Mesenchymal stem cell (in vitro differentiated cells and primary cell): ENCODE results near the gene ALDH3B1.

Experiments
- DNase-seq: peaks from one replicate; pipeline ENCODE4 v3.0.0-alpha.2; 2013
- H2AFZ ChIP-seq: one replicate; pipeline ENCODE4 v1.6.1; 2013; ENCODE audit warnings: low read depth, mild to moderate bottlenecking, control low read depth, inconsistent platforms, low read length, moderate library complexity
- H2AK5ac ChIP-seq: 2 replicates; pipeline ENCODE4 v1.6.1; 2013; ENCODE audit warnings: low read length, moderate library complexity, mild to moderate bottlenecking, inconsistent platforms; ENCODE audit not compliant: severe bottlenecking
- H2BK120ac ChIP-seq: one replicate; pipeline ENCODE4 v1.6.1; 2013; ENCODE audit warnings: low read depth, mild to moderate bottlenecking, inconsistent platforms, low read length, moderate library complexity
- H2BK12ac ChIP-seq, 2 experiments: one replicate each; pipeline ENCODE4 v1.6.1; 2013; ENCODE audit warnings: inconsistent platforms in 2 of 2, low read length in 2 of 2, mild to moderate bottlenecking in 2 of 2, moderate library complexity in 2 of 2, control low read depth in 1 of 2
- H2BK15ac ChIP-seq: one replicate; pipeline ENCODE4 v1.6.1; 2013; ENCODE audit warnings: mild to moderate bottlenecking, low read depth, inconsistent platforms; ENCODE audit not compliant: poor library complexity, severe bottlenecking
- H2BK5ac ChIP-seq: 2 replicates; pipeline ENCODE4 v1.6.1; 2013; ENCODE audit warnings: low read depth, mild to moderate bottlenecking, low read length, control low read depth, inconsistent platforms; ENCODE audit not compliant: poor library complexity, severe bottlenecking
- H3K14ac ChIP-seq, 2 experiments: one replicate each; pipeline ENCODE4 v1.6.1; 2013; ENCODE audit warnings: inconsistent platforms in 2 of 2, low read length in 2 of 2, control low read depth in 1 of 2, mild to moderate bottlenecking in 1 of 2, moderate library complexity in 1 of 2
- H3K18ac ChIP-seq, 2 experiments: one replicate each; pipeline ENCODE4 v1.6.1; 2013; ENCODE audit warnings: inconsistent platforms in 2 of 2, low read length in 2 of 2, control low read depth in 1 of 2, low read depth in 1 of 2, mild to moderate bottlenecking in 1 of 2
- H3K23ac ChIP-seq, 2 experiments: one replicate each; pipeline ENCODE4 v1.6.1; 2013; ENCODE audit warnings: inconsistent platforms in 2 of 2, low read length in 2 of 2, mild to moderate bottlenecking in 2 of 2, moderate library complexity in 2 of 2, control low read depth in 1 of 2
- H3K27ac ChIP-seq: 2 replicates; pipeline ENCODE4 v1.5.1; 2013; ENCODE audit warnings: mild to moderate bottlenecking, moderate library complexity, low read length, control low read depth, inconsistent platforms; ENCODE audit not compliant: poor library complexity, severe bottlenecking
- H3K27me3 ChIP-seq, 2 experiments: 2 replicates each; pipeline versions ENCODE4 v1.6.1 to v1.7.0; 2013; ENCODE audit warnings: low read length in 2 of 2, mild to moderate bottlenecking in 2 of 2, moderate library complexity in 2 of 2, control low read depth in 1 of 2, inconsistent platforms in 1 of 2; ENCODE audit not compliant: control insufficient read depth in 1 of 2, insufficient read depth in 1 of 2
- H3K36me3 ChIP-seq, 2 experiments: 2 replicates each; pipeline versions ENCODE4 v1.6.1 to v1.7.0; 2013; ENCODE audit warnings: low read length in 2 of 2, control low read depth in 1 of 2, inconsistent platforms in 1 of 2, low read depth in 1 of 2, mild to moderate bottlenecking in 1 of 2; ENCODE audit not compliant: insufficient read depth in 2 of 2, control insufficient read depth in 1 of 2
- H3K4ac ChIP-seq, 2 experiments: one replicate each; pipeline ENCODE4 v1.6.1; 2013; ENCODE audit warnings: inconsistent platforms in 2 of 2, low read length in 2 of 2, mild to moderate bottlenecking in 2 of 2, moderate library complexity in 2 of 2, control low read depth in 1 of 2, low read depth in 1 of 2
- H3K4me1 ChIP-seq: 2 replicates; pipeline ENCODE4 v1.6.1; 2013; ENCODE audit warnings: low read depth, low read length, control low read depth; ENCODE audit not compliant: control insufficient read depth, insufficient read depth
- H3K4me2 ChIP-seq: 2 replicates; pipeline ENCODE4 v1.6.1; 2013; ENCODE audit warnings: low read length, mild to moderate bottlenecking, inconsistent platforms; ENCODE audit not compliant: poor library complexity, severe bottlenecking
- H3K4me3 ChIP-seq, 2 experiments: 2 replicates each; pipeline versions ENCODE4 v1.5.1 to v1.7.0; 2013; ENCODE audit warnings: low read length in 2 of 2, mild to moderate bottlenecking in 2 of 2, control low read depth in 1 of 2, low read depth in 1 of 2; ENCODE audit not compliant: insufficient read depth in 1 of 2
- H3K79me1 ChIP-seq: replicated peaks from 2 replicates; pipeline ENCODE4 v1.6.1; 2013; ENCODE audit warnings: mild to moderate bottlenecking, control low read depth, low read length, inconsistent platforms; ENCODE audit not compliant: poor library complexity, severe bottlenecking
- H3K9ac ChIP-seq: 2 replicates; pipeline ENCODE4 v1.7.0; 2013; ENCODE audit warnings: mild to moderate bottlenecking, low read length, moderate library complexity
- H3K9me3 ChIP-seq: 2 replicates; pipeline ENCODE4 v1.7.0; 2013; ENCODE audit warnings: mild to moderate bottlenecking, low read length; ENCODE audit not compliant: control insufficient read depth
- H4K8ac ChIP-seq: one replicate; pipeline ENCODE4 v1.6.1; 2013; ENCODE audit warnings: inconsistent platforms, mild to moderate bottlenecking, low read length, moderate library complexity
- H4K91ac ChIP-seq: one replicate; pipeline ENCODE4 v1.6.1; 2013; ENCODE audit warnings: mild to moderate bottlenecking, low read length, inconsistent platforms
- WGBS: methylation state at CpG from one replicate; pipeline ENCODE4 v1.1.7; 2013; ENCODE audit warnings: mixed read lengths; 5-methylcytosine and 5-hydroxymethylcytosine counted together

ALDH3B1 gene

DNA sequence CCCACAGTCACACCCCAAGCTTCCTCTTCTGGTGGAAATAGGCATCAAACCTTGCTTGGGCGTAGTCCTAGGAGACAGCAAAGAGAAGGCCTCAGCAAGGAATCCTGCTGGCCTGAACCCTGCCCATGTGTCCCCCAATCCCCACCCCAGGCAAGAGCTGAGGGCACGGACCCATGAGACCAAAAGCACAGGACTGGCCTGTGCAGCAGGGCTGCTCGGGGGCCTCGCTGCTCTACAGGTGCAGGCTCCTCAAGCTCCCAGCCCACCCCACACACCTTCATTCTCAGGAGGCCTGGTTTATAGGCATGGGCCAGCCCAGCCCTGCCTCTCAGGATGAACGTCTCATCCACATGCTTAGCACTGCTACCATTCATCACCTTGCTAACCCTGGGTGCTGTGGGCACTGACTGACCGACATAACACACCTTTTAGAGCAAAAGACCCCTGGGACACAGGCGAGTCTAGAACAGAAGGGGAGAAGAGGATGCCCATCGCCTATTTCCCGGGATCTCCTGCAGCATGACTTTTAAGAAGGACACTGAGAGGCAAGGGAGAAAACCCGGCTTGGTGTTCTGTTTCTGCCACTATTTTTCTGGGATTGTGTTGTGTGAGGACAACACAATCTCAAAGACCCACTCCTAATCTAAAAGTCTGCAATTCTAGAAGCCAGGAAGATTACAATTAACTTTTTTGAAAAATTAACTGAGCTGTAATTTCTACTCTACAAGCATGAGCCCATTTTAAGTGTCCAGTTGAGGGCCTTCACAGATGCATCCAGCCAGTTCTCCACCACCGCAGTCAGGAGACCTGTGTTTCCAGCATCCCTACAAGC, 44.1 kb downstream of the ALDH3B1 start:
- H2BK15ac ChIP-seq: no peak overlapping the region
- H3K4me3 ChIP-seq: no peak overlapping the region
- H3K27me3 ChIP-seq: no peaks in the 10 kb centered on the region
- no peak overlapping the region for H3K18ac ChIP-seq
- H3K23ac ChIP-seq: no peak overlapping the region
- no peak for DNase-seq
- no peak overlapping the region for H3K27ac ChIP-seq
- H3K9ac ChIP-seq: no peak overlapping the region
- no peak overlapping the region for H3K4ac ChIP-seq
- no peak overlapping the region for H4K8ac ChIP-seq
- peak overlapping the region in 1 of 2 experiments; percentile 45 for H3K14ac ChIP-seq
- no peak overlapping the region for H2BK12ac ChIP-seq
- H4K91ac ChIP-seq: no peak overlapping the region
- H2BK5ac ChIP-seq: no peak overlapping the region
- peaks cover 48 to 62% of the 10 kb centered on the region in 2 experiments for H3K36me3 ChIP-seq
- no peak overlapping the region for H2BK120ac ChIP-seq
- 87% methylated on average over 10 of the region's 11 CpGs for WGBS
- H2AFZ ChIP-seq: no peak overlapping the region
- H3K9me3 ChIP-seq: no peaks in the 10 kb centered on the region
- peaks cover 39% of the 10 kb centered on the region for H3K4me1 ChIP-seq
- H2AK5ac ChIP-seq: no peak overlapping the region
- H3K4me2 ChIP-seq: no peak overlapping the region
- H3K79me1 ChIP-seq: peaks cover 5% of the 10 kb centered on the region

DNA sequence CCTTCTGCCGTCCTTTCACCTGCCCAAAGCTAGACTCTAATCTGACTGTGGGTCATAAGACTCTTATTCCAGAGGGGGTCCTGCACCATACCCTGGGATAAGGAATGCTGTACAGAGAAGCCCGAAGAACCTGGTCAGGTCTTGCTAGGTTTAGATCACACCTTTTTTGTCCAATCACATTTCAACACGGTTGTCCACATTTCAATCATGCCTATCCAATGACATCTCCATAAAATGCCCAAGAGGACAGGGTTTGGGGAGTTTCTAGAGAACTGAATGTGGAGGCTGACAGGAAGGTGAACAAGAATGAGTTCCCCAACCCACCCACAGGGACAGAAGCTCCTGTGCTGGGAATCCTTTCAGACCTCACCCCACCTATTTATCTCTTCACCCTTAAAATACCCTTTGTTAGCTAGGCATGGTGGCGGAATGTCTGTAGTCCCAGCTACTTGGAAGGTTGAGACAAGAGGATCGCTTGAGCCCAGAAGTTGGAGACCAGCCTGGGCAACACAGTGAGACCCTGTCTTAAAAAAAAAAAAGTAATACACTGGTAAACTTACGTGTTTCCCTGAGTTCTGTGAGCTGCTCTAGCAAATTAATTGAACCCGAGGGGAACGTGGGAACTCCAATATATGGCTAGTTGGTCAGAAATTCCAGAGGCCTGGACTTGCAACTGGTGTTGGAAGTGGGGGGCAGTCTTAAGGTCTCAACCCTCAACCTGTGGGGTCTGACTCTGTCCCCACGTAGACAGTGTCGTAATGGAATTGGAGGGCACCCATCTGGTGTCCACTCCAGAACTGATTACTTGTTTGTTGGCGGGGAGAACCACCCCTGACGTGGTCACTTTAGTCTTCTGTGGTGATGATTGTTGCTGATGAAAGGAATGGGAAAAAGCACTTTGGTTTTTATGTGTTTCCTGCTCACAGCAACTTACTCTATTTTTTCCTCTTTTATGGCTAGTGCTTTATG, 46.5 kb downstream of the ALDH3B1 start:
- Histone ChIP-seq H3K79me1 (peaks cover 2% of the 10 kb centered on the region), H3K9ac (no peak overlapping the region), H2BK120ac (no peak overlapping the region), H2AFZ (no peak overlapping the region), H4K91ac (no peak overlapping the region), H3K36me3 (peaks cover 27 to 55% of the 10 kb centered on the region in 2 experiments), H2BK12ac (no peak overlapping the region), H2BK15ac (no peak overlapping the region), H3K27me3 (no peaks in the 10 kb centered on the region), H3K4me2 (no peak overlapping the region), H3K4me1 (peaks cover 16% of the 10 kb centered on the region), H3K9me3 (no peaks in the 10 kb centered on the region), H2AK5ac (no peak overlapping the region), H4K8ac (no peak overlapping the region), H3K27ac (no peak overlapping the region), H3K23ac (no peak overlapping the region), H2BK5ac (no peak overlapping the region), H3K14ac (no peak overlapping the region), H3K18ac (no peak overlapping the region), H3K4me3 (no peak overlapping the region), H3K4ac (no peak overlapping the region)
- 96% methylated on average over 10 of the region's 12 CpGs for WGBS
- DNase-seq: no peak

DNA sequence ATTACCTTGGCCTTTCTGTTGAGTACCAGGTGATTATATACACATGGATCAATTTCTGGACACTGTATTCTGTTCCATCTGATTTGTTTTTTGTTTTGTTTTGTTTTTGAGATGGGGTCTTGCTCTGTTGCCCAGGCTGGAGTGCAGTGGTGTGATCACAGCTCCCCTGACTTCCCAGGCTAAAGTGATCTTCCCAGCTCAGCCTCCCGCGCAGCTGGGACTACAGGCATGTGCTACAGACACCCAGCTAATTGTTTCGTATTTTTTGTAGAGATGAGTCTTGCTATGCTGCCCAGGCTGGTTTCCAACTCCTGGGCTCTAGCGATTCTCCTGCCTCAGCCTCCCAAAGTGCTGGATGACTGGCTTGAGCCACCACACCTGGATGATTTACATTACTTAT, 47.7 kb downstream of the ALDH3B1 start:
- no peak overlapping the region for H3K9ac ChIP-seq
- H3K4me1 ChIP-seq: peaks cover 7% of the 10 kb centered on the region
- no peak overlapping the region for H4K8ac ChIP-seq
- no peak overlapping the region for H3K27ac ChIP-seq
- H3K14ac ChIP-seq: no peak overlapping the region
- no peak for DNase-seq
- H2BK15ac ChIP-seq: no peak overlapping the region
- H2BK120ac ChIP-seq: no peak overlapping the region
- H2BK12ac ChIP-seq: no peak overlapping the region
- peaks cover 1% of the 10 kb centered on the region for H3K79me1 ChIP-seq
- H3K4me2 ChIP-seq: no peak overlapping the region
- H3K23ac ChIP-seq: no peak overlapping the region
- H4K91ac ChIP-seq: no peak overlapping the region
- H3K27me3 ChIP-seq: no peaks in the 10 kb centered on the region
- H2AFZ ChIP-seq: no peak overlapping the region
- H3K36me3 ChIP-seq: peaks cover 25 to 56% of the 10 kb centered on the region in 2 experiments
- WGBS: 100% methylated on average over 4 of the region's 4 CpGs
- no peak overlapping the region for H2BK5ac ChIP-seq
- no peak overlapping the region for H3K18ac ChIP-seq
- H3K4me3 ChIP-seq: no peak overlapping the region
- no peak overlapping the region for H3K4ac ChIP-seq
- H3K9me3 ChIP-seq: no peaks in the 10 kb centered on the region
- no peak overlapping the region for H2AK5ac ChIP-seq

DNA sequence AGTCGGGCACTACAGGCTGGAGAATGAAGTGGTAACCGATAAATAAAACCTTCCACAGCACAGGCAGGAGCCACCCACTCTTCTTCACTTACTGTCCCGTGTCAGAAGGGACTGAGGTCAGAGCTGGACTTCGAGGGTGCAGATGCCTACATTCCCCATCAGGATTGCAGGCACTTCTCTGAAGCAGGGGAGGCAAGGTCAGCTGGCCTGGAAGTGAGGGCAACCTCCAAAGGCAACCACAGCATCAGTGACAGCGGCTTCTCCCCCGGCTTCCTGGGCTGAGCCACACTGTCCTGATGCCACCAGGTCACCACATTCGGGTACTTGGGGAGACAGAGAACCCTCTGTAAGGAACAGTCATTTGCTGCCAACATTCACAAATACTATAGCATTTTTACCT, 51.4 kb downstream of the ALDH3B1 start:
- Histone ChIP-seq H2BK5ac (no peak overlapping the region), H3K27ac (no peak overlapping the region), H4K8ac (no peak overlapping the region), H3K4ac (no peak overlapping the region), H3K18ac (no peak overlapping the region), H3K4me1 (peaks cover under 1% of the 10 kb centered on the region), H3K36me3 (peaks cover 29 to 80% of the 10 kb centered on the region in 2 experiments), H2BK12ac (no peak overlapping the region), H2BK120ac (no peak overlapping the region), H3K14ac (no peak overlapping the region), H2AK5ac (no peak overlapping the region), H3K9ac (no peak overlapping the region), H4K91ac (no peak overlapping the region), H3K4me3 (no peak overlapping the region), H3K23ac (no peak overlapping the region), H3K27me3 (no peaks in the 10 kb centered on the region), H3K79me1 (peaks cover 1% of the 10 kb centered on the region), H2BK15ac (no peak overlapping the region), H2AFZ (no peak overlapping the region), H3K9me3 (no peaks in the 10 kb centered on the region), H3K4me2 (no peak overlapping the region)
- WGBS: 97% methylated on average over 7 of the region's 7 CpGs
- DNase-seq: no peak
